ENCODE measurements around the gene NTMT1. TPM values are rescaled to one million over a fixed set of nuclear protein-coding genes. Genes with fewer than 3 reads are reported as not detected.
A peak's percentile ranks its signal among the peaks of the same experiment; 100 is the strongest.
"Not testable (repeated sequence)": the region's sequence is repeated elsewhere in the genome, so short reads cannot be mapped to it uniquely, and the experiment has no call there.

The NTMT1 gene
- 31.5 TPM for total RNA-seq

- peak; percentile 93 for DNase-seq
Measured at GRCh38 chr9:129626079-129626624, at the start of gene NTMT1. Gene NTMT1 (plus strand): TSS chr9:129626163. CDS start chr9:129632704, 6,541 bp downstream.

- DNase-seq: no peak
Measured at GRCh38 chr9:129576546-129577543, 49.1 kb upstream of the NTMT1 start.

- no peak for DNase-seq
Measured at GRCh38 chr9:129579294-129579693, 46.7 kb upstream of the NTMT1 start.

GRCh38 chr9:129580211-129580915 lies 45.6 kb upstream of the NTMT1 start:
- no peak for DNase-seq

DNA sequence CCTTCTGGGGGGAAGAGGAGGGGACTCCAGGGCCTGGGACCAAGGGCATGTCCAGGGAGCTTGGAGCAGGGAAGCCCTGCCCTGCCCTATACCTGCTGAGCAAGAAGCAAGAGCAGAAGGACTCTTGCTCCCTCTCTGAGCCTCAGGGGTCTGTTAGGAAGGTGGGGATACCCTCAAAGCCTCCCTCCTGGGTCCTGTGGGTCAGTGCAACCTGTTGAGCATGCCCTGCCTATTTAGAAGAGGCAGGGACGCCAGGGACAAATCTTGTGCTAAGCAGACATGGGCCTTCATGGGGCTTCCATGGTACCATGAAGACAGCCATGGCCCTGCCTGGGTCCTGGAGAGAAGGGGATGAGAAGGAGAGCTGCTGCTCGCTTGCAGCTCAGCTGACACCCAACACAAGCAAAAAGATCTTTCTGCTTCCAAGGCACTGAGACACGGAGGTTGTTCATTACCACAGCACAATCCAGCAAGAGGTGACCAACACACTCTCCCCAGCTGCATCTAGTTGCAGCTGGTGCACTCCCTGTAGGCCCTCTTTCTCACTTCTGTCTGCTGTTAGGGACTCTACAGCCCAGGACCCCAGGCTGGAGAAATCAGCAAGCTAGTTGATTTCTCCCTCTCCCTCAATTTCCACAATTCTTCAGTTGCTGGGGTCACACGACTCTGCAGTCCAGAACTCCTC lies 44.3 kb upstream of the NTMT1 start:
- DNase-seq: no peak

DNA sequence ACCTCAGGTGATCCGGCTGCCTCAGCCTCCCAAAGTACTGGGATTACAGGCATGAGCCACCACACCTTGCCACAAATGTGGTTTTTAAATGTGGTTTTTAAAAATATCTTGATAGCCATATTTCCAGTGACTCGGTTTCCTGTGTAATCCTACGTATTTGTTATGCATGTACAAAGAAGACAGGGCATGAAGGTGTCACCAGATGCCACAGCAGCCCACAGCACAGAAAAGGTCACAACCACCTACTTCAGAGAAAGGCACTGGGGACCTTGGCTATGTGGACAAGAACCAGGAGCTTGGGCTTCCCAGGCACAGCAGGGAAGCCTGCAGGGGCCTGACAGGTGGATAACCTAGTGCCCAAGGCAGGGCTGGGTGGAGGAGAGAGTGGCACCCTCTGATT lies 43.1 kb upstream of the NTMT1 start:
- no peak for DNase-seq

- DNase-seq: no peak
Measured at GRCh38 chr9:129583308-129584038, 42.5 kb upstream of the NTMT1 start.

DNA sequence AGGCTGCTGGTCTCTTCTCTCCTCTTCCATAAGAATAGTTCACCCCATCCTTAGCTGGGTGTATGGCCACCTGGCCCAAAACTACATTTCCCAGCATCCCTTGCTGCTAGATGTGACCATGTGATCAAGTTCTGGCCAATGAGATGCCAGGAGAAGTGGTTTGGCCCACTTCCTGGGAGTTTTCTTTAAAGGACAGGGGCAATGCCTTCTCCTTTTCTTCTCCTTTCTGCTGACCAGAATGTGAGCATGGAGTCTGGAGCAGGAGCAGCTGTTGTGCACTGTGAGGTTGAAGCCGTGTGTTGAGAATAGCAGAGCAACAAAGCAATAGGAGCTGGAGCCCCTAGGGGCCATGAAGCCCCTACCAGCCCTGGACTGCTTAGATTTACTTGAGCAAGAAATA lies 41.8 kb upstream of the NTMT1 start:
- peak; percentile 88 for DNase-seq

DNA sequence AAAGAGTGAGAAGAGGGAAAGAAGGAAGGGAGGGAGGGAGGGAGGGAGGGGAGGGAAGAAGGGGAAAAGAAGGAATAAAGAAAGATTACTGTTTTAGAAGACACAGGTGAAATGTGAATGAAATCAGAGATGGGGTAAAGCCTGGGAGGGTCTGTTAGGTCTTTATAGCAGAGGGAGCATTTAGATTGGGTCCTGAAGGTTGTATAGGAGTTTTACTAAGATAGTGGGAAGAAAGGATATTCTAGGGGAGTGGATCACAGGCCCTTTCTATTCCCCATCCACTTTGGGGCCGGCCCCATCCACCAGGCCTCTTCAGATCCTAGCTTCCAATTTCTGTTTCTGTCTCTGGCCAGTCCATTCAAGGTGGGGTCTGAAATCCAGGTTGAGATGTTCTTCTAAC lies 40.6 kb upstream of the NTMT1 start:
- no peak for DNase-seq

GRCh38 chr9:129586245-129586644 lies 39.7 kb upstream of the NTMT1 start:
- DNase-seq: no peak

DNA sequence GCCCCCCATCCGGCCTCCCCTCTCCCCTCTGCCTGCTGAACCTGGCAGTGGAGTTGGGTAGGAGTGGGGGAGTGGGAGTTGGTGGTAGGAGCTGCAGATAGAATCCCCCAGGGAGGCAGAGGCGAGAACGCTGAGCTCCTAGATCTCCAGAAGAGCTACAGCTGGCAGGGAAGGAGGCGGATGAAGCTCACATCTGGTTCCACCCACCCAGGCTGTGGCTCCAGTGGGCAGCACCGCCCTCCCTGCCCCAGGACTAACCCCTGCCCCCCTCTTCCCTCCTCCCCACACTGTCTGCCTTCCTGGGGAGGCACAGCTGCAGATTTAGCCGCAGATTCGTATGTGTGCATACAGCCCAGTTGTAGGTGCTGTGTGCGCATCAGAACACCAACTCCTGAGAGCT lies 39.3 kb upstream of the NTMT1 start:
- peak; percentile 76 for DNase-seq

- DNase-seq: peak; percentile 86
Measured at GRCh38 chr9:129587487-129588262, 38.3 kb upstream of the NTMT1 start.

GRCh38 chr9:129590466-129590865 lies 35.5 kb upstream of the NTMT1 start:
- no peak for DNase-seq

GRCh38 chr9:129591916-129592315 lies 34.0 kb upstream of the NTMT1 start:
- DNase-seq: no peak

DNA sequence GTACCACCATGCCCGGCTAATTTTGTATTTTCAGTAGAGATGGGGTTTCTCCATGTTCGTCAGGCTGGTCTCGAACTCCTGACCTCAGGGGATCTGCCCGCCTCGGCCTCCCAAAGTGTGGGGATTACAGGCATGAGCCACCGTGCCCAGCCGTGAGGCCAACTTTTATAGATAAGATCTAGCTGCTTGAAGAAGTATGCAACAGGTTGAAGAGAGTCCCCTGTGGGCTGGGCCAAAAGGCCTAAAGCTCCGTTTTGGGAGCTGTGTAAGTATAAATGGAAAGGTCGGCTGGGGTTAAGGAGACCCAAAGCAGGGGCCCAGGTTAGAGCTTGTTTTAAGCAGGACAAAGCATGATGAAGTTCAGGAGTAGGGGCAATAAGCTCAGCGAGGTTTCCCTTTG lies 33.2 kb upstream of the NTMT1 start:
- not testable (repeated sequence) for DNase-seq

GRCh38 chr9:129594632-129595031 lies 31.3 kb upstream of the NTMT1 start:
- DNase-seq: no peak

DNA sequence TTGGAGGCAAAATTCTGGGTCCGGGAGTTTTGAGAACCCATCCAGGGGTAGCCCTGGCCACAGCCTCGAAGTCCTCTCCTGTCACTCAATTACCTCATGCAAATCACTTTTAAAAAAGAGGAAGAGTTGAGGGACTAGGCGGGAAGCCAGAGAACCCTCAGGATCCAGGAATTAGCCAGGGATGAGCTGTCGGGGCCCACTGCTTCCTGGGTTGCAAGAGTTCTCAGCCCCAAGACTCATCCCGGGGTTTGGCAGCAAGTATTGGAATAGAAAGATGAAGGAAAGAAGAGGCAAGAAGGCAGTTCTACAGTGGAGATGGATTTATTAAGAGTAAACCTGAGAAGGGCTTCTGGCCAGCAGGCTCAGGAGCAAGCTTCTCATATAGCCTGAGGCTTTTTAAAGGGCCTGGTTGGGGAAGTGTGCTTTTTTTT lies 30.6 kb upstream of the NTMT1 start:
- DNase-seq: no peak

GRCh38 chr9:129595903-129596540 lies 29.9 kb upstream of the NTMT1 start:
- DNase-seq: no peak

DNA sequence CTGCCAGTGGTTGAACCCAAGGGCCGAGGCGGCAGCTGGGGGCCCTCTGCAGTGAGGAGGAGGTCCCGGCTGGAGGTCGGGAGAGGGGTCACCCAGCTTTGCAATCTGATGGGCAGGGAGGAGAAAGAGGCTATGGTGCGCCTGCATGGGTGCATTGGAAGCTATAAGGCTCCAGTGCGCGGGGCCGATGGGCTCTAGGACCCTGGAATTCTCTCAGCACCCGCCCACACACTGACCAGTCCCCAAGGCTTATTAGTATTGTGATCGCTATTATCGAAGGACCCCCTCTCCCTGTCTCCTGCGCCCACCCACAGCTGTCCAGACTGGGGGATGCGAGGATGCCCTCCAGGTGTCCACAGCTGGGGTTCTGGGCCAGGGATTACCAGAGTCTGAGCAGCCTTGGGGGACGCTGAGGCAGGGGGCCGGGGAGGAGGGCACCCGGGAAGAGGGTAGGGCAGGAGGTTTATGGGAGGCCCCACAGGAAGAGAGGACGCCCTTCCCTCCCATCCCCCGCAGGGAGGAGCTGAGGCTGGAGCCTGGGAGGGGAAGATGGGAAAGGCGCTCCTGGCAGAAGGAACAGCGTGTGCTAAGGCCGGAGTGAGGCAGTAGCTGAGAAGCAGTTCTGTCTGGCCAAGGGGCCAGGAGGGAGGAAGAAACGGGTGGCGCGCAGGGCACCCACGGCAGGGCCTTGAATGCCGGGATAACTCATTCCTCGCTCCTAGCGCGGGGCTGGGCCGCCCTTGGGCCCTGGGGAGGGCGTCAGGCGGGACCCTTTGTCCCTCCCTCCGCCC lies 29.2 kb upstream of the NTMT1 start:
- peak; percentile 70 for DNase-seq

Data from tongue (tissue), 2 donors.